HEK293 (cell line): ENCODE measurements around the gene LRFN2.

Experiments
- SETDB1 ChIP-seq: IDR thresholded peaks from one replicate; pipeline ENCODE4 v1.6.1; 2017; ENCODE audit warnings: mild to moderate bottlenecking, low read length, moderate library complexity, mixed read lengths; ENCODE audit not compliant: insufficient read length
- ZBTB20 ChIP-seq: fragments of 450-650 bp; formaldehyde crosslinking; IDR thresholded peaks from 2 replicates; pipeline ENCODE4 v1.5.1; 2016; ENCODE audit warnings: missing biosample characterization, missing genetic modification characterization
- ZNF398 ChIP-seq: fragments of 450-650 bp; formaldehyde crosslinking; IDR thresholded peaks from 2 replicates; pipeline ENCODE4 v1.5.1; 2017; ENCODE audit warnings: missing biosample characterization, missing genetic modification characterization
- ZNF488 ChIP-seq: fragments of 450-650 bp; formaldehyde crosslinking; IDR thresholded peaks from 2 replicates; pipeline ENCODE4 v1.5.1; 2016; ENCODE audit warnings: missing biosample characterization, missing genetic modification characterization
- ZNF623 ChIP-seq: fragments of 450-650 bp; formaldehyde crosslinking; IDR thresholded peaks from 2 replicates; pipeline ENCODE4 v1.5.1; 2016; ENCODE audit warnings: missing biosample characterization, missing genetic modification characterization
- ZNF692 ChIP-seq: fragments of 450-650 bp; formaldehyde crosslinking; IDR thresholded peaks from 2 replicates; pipeline ENCODE4 v1.5.1; 2016; ENCODE audit warnings: missing biosample characterization, missing genetic modification characterization
- ZNF707 ChIP-seq: fragments of 450-650 bp; formaldehyde crosslinking; IDR thresholded peaks from 2 replicates; pipeline ENCODE4 v1.5.1; 2016; ENCODE audit warnings: missing biosample characterization, missing genetic modification characterization
- ZXDB ChIP-seq: fragments of 450-650 bp; formaldehyde crosslinking; IDR thresholded peaks from 2 replicates; pipeline ENCODE4 v1.5.1; 2016; ENCODE audit warnings: missing biosample characterization, missing genetic modification characterization
- TF ChIP-seq, protein P1 (sequence below): fragments of 450-650 bp; IDR thresholded peaks from 2 replicates; pipeline ENCODE4 v1.5.1; 2018; ENCODE audit warnings: missing biosample characterization, missing genetic modification characterization
- TF ChIP-seq, protein P2 (sequence below): fragments of 450-650 bp; formaldehyde crosslinking; IDR thresholded peaks from 2 replicates; pipeline ENCODE4 v1.5.1; 2017; ENCODE audit warnings: missing biosample characterization, missing genetic modification characterization
- TF ChIP-seq, protein P3 (sequence below): fragments of 450-650 bp; formaldehyde crosslinking; IDR thresholded peaks from 2 replicates; pipeline ENCODE4 v1.5.1; 2016; ENCODE audit warnings: missing biosample characterization, missing genetic modification characterization
- TF ChIP-seq, protein P4 (sequence below): fragments of 450-650 bp; formaldehyde crosslinking; IDR thresholded peaks from 2 replicates; pipeline ENCODE4 v1.5.1; 2016; ENCODE audit warnings: missing biosample characterization, missing genetic modification characterization

- TF ChIP-seq ZNF707 (tag by site-specific recombination) (no peak), ZNF692 (tag by site-specific recombination) (no peak), SETDB1 (no peak), ZNF398 (tag by site-specific recombination) (no peak), ZNF488 (tag by site-specific recombination) (no peak), ZNF623 (tag by site-specific recombination) (no peak), ZBTB20 (tag by site-specific recombination) (no peak), ZXDB (tag by site-specific recombination) (no peak)
- TF ChIP-seq, protein P1, sequence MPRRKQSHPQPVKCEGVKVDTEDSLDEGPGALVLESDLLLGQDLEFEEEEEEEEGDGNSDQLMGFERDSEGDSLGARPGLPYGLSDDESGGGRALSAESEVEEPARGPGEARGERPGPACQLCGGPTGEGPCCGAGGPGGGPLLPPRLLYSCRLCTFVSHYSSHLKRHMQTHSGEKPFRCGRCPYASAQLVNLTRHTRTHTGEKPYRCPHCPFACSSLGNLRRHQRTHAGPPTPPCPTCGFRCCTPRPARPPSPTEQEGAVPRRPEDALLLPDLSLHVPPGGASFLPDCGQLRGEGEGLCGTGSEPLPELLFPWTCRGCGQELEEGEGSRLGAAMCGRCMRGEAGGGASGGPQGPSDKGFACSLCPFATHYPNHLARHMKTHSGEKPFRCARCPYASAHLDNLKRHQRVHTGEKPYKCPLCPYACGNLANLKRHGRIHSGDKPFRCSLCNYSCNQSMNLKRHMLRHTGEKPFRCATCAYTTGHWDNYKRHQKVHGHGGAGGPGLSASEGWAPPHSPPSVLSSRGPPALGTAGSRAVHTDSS (tag by site-specific recombination) = no peak
- TF ChIP-seq, protein P2, sequence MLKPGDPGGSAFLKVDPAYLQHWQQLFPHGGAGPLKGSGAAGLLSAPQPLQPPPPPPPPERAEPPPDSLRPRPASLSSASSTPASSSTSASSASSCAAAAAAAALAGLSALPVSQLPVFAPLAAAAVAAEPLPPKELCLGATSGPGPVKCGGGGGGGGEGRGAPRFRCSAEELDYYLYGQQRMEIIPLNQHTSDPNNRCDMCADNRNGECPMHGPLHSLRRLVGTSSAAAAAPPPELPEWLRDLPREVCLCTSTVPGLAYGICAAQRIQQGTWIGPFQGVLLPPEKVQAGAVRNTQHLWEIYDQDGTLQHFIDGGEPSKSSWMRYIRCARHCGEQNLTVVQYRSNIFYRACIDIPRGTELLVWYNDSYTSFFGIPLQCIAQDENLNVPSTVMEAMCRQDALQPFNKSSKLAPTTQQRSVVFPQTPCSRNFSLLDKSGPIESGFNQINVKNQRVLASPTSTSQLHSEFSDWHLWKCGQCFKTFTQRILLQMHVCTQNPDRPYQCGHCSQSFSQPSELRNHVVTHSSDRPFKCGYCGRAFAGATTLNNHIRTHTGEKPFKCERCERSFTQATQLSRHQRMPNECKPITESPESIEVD (tag by site-specific recombination) = no peak
- TF ChIP-seq, protein P3, sequence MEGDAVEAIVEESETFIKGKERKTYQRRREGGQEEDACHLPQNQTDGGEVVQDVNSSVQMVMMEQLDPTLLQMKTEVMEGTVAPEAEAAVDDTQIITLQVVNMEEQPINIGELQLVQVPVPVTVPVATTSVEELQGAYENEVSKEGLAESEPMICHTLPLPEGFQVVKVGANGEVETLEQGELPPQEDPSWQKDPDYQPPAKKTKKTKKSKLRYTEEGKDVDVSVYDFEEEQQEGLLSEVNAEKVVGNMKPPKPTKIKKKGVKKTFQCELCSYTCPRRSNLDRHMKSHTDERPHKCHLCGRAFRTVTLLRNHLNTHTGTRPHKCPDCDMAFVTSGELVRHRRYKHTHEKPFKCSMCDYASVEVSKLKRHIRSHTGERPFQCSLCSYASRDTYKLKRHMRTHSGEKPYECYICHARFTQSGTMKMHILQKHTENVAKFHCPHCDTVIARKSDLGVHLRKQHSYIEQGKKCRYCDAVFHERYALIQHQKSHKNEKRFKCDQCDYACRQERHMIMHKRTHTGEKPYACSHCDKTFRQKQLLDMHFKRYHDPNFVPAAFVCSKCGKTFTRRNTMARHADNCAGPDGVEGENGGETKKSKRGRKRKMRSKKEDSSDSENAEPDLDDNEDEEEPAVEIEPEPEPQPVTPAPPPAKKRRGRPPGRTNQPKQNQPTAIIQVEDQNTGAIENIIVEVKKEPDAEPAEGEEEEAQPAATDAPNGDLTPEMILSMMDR (tag by site-specific recombination) = no peak
- TF ChIP-seq, protein P4, sequence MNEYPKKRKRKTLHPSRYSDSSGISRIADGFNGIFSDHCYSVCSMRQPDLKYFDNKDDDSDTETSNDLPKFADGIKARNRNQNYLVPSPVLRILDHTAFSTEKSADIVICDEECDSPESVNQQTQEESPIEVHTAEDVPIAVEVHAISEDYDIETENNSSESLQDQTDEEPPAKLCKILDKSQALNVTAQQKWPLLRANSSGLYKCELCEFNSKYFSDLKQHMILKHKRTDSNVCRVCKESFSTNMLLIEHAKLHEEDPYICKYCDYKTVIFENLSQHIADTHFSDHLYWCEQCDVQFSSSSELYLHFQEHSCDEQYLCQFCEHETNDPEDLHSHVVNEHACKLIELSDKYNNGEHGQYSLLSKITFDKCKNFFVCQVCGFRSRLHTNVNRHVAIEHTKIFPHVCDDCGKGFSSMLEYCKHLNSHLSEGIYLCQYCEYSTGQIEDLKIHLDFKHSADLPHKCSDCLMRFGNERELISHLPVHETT = no peak
These were observed 24.3 kb upstream of the LRFN2 start for GRCh38 chr6:40611434-40611833.
